HG02588 (cell line): ENCODE data around the gene CD47.

ENCODE experiments used
- ATAC-seq: cut with Tn5 transposase; IDR thresholded peaks from one replicate; pipeline ENCODE4 v1.9.1; 2021; ENCODE audit warnings: mild to moderate bottlenecking, moderate library complexity; ENCODE audit not compliant: unreplicated experiment

CD47 gene

DNA sequence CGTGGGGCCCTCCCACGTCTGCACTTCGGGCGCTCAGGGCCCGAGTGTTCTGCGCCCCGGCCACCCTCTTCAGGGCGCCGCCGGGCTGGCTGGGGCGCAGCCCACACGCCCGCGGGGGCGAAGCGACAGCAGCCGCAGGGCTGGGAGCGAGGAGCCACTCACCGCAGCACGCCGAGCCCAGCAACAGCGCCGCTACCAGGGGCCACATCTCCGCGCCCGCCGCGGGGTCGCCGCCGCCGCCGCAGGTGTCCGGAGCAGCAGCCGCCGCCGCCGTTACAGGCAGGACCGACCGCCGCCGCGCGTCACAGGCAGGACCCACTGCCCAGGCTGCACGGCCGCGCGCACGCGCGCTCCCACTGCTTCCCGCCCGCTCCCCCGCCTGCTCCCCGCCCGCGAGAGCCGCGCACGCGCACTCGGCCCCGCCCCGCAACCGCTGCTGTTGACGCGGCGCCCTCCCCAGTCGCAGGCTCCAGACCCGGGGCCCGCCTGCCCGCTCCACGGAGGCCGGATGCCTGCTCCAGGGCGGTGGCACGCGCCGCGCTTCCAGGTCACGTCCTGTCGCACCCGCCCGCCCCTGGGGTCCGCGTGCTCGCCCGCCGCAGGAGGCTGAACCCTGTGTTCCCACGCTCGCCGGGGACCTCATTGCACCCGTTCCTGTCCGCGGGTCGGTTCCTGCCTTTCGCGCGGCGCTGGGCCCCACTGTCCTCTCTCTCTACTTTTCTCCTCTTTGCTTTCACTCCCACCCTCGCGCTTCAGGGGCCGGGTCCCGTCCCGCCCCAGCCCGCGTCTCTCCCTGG, at the start of gene CD47:
CD47 (minus strand) TSS at position 331 of the 797 bp plus-strand sequence; CDS start at position 208, 123 bp downstream.
- ATAC-seq: peak; percentile 72

DNA sequence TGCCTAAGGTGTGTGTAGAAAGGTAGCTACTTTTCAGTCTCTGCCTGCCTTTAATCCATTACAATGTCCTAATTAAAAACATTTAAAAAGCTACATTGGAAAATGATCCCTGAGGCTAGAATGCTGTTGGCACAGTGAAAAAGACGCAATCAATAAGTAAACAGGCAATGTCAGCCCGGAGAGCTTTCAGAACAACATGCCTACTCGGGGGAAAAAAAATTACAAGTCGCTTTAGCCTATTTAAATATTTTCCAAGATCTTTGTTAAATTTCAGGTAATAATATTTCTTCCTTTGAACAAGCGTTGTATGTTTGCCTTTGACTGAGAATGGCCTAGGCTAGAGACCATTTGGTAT, 46.6 kb upstream of the CD47 start:
- no peak for ATAC-seq

DNA sequence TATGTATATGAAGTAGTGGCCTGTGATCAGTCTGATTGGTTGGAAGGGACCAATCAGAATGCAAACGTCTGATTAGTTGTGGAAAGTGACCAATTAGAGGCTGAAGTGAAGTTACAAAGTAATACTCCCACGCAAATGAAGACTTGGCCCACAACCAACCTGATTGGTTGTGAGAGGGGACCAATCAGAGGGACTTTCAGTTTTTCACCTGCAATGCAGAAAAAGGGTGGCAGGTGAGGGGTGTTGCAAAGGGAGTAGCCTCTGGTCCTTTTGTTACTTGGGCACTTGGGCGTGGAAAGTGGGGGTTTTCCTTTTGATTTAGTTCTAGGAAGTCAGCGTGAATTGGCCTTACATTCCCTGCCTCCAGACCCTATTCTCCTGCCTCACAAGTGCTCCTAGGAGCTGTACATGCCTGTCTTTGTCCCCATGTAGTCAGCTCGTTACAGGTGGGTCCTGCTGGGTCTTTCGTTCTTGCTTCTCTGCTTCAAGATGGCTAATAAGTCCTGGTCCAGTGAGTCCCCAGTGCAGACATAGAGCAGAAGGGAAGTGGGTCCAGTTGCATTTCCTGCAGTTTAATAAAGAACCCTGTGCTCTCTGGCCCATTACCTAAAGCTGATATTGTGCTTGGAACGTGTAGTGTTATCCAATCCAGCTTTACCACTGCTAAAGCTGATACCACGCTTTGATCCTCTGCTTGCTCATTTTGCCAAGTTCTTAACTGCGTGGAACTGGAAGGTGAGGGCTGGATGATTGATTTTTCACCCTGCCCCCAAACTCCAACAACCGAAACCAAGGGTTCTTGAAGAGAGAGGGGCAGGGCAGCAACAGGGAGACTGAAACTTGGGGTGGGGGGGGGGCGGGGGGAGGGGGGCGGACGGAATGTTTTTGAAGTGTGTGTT, 46.0 kb upstream of the CD47 start:
- ATAC-seq: no peak

DNA sequence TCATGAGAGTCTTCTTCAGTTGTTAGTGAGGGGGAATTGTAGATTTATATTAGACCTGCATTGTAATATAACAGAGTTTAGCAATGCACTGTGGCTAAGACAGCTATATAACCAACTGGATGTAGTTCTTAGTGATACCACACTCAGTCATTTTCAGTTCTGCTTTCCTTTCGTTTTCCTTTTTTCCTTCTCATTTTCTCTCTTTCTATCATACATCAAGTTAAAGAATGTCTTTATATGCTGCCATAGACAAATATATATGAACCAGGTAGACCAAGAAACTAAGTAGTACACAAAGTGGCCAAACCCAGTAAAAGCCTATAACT, 43.7 kb upstream of the CD47 start:
- ATAC-seq: no peak

DNA sequence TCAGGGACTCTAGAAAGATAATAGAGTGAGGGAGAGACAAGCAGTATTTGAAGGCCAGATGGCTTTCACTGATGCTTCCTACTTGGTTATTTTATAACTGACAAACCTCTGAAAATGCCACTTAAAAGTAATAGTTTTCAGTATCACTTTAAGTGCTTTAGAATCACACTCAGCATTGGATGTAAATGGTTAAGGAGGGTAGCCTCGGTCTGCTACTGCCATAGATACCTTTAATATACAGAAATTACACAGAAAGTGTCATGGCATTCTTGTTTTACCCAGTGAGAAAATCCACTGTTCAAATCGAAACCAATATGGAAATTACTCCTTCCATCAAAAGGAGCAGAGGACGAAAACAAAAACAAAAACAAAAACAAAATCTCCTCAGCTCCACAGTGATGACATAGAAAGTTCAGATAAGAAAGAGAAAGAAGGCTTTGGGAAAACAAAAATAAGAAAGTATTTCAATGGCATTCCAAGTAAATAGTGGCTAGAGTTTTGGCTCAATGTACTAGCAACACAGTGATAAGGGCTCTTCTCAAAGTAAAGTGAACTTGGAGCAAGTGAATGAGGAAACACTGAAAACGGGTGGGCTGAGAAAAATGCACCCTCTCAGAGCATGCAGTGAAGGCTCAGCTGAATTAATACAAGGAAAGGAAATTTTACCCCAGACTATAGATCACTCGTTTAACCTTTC, 43.2 kb upstream of the CD47 start:
- no peak for ATAC-seq

DNA sequence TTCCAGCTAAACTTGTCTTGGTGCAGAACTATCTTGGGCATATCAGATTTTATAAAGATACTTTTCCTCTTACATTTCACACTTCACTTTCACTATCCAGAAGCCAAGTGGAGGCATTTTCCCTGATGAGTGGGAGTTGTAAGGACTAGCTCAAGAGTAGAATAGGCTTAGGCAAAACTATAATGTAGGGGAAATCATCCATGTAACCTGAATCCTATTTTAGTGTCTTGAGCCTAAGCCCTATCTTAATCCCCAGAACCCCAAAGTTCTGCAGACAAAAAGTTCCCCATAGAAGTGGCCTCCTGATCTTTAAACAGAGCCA, 42.2 kb upstream of the CD47 start:
- ATAC-seq: no peak

DNA sequence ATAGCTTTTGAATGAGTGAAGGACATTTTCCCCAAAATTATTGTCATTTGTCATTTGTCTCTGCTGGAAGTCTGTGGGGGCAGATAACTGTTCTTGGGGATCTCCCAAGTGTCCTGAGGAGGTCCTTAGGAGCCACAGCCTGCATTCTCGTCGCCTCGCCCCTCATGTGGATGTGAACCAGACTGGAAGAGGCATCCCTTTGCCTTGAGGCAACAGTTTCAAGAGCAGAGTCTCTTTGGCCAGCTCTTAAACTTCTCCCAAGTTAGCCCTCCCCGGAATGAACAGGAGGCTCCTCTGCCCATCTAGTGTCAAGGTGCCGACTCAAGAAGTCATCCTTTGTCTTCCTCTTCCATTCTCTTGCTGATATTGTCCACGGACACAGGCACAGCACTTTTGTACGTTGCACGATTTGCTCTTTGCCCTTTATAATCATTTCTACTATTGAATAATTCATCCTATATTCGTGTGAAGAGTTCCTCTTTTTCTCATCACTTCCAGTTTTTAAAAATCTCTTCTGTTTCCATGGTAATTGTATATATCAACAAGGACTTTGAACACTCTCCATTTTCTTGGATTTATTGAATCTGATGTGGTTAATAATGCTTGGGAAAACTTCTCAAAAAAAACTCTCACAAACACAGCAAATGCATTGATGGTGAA, 40.8 kb upstream of the CD47 start:
- ATAC-seq: no peak

DNA sequence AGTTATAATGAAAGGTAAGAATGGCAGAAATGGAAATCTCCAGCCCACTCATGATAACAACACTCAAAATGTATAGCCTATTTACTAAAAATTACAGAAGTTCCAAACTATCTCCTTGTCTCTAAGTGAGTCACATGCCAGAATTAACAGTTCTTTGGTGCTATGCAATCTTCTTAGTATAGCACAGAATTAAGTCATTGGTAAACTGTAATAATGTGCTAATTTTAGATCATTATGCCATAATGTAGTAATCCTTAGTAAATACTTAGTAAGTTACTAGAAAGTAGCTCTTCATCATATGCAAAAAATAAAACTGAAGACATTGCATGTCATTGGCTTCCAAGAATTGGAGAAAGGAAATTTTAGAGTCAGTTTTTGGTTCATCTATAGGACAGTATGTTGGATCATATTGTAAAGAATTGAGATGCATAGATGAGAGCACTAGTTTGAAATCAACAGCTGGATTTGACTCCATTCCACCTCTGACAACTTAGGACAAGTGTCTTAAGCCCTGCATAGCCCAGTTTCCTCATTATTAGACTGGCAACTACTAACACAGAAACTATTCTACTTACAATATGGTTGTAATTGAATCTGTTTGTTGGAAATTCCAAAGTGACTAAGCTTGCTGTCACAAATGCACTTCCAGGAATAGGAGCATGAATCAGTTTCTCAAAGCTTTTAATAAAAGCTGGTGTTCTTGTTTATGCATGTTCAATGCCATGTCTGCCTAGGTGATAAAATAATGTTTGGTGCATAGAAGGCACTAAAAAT, 40.1 kb upstream of the CD47 start:
- ATAC-seq: no peak

DNA sequence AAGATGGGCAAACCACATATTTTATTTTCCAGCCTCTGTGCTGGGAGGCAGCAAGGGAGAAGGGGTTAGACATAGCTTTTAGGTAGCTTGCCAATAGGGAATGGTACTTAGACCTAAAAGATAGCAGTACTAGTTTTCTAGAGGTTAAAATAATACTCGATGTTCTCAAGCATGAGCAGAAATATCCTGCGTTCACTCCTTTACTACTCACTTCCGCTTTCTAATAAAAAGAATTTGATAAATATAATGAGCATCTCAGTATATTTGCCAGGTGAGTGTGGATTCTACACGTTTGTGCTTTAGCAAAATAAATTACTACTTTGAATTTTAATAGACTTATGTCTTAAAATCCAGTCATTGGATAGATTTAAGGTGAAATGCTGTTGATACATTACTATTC, 39.4 kb upstream of the CD47 start:
- ATAC-seq: no peak

DNA sequence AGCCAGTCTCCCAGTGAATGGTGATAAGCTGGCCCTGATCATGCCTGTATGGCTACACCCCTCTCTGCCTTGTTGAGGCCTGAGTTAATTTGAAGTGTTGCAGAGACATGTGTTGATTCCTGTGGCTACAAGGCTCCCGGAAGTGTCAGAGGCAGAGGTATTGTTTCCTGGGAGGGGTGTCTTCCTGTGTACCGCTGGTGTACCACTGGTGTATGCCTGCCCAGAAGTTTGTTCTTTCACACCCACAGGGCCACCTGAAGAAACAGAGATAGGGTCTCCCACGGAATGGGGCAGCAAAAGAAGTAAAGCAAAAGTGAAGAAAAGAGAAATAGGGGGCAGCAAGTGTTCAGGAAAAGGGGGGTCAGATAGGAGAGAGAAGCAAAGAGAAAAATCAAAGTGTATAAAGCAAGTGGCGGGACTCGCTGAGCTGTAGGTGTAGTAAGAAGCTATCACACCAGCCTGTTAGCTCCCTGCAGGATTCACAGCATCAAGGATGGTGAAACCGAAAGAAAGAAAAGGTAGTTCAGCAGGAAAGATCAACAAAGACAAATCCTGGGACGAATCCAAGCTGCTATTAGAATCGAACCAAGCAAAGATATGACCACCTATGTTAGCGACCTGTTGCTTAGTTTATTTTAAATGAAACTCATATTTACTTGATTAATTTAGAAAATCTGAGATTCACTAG, 36.6 kb upstream of the CD47 start:
- ATAC-seq: no peak

DNA sequence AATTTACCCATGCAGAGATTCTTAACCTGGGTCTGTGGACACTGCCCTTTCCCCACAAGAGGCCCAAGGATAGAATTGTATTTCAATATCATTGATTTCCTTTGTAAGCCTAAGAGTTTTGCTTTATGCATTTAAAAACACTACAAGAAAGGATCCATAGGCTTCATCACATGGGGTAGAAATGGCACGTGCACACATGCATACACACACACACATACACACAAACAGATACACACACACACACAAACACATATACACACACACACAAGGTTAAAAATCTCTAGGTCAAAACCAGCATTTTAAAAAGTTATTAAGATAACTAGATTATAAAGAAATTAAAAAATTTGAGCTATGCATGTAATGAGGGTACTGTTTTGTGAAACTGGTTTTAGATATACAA, 35.5 kb upstream of the CD47 start:
- ATAC-seq: no peak

DNA sequence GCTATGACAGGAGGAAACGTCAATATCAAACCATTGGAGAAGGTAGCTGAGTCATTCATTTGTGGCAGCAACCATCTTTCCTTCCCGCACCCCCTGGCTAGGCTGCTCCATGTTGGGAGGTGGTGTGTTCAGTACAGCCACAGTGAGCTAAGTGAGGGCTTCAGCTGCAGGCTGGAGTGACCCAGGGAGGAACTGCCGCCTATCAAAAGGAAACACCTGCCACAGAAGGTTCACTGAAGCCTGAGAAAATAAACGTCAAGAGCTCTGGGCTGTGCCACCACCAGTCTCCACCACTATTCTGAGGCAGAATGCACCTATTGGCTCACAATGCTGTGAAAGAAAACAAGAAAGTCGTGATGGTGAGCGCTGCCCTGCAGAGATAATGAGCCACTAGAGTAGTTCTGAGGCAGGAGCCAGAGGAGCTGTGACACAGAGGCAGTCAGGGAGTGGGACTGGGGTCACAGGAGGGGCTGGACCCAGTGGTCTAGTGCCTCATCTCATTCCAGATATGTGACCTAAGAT, 34.8 kb upstream of the CD47 start:
- peak; percentile 61 for ATAC-seq

DNA sequence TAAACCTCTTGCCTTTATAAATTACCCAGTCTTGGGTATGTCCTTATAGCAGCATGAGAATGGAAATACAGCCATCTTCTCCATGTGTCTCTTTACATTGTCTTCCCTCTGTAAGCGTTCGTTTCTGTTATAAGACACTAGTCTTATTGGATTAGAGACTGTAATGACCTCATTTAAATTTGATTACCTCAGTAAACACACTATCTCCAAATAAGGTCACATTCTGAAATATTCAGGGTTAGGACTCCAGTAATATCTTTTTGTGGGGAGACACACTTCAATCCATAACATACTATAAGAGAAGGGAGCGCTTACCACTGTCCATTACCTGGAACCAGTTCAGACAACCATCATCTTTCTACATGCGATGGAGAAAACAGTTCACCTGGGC, 34.3 kb upstream of the CD47 start:
- ATAC-seq: no peak

DNA sequence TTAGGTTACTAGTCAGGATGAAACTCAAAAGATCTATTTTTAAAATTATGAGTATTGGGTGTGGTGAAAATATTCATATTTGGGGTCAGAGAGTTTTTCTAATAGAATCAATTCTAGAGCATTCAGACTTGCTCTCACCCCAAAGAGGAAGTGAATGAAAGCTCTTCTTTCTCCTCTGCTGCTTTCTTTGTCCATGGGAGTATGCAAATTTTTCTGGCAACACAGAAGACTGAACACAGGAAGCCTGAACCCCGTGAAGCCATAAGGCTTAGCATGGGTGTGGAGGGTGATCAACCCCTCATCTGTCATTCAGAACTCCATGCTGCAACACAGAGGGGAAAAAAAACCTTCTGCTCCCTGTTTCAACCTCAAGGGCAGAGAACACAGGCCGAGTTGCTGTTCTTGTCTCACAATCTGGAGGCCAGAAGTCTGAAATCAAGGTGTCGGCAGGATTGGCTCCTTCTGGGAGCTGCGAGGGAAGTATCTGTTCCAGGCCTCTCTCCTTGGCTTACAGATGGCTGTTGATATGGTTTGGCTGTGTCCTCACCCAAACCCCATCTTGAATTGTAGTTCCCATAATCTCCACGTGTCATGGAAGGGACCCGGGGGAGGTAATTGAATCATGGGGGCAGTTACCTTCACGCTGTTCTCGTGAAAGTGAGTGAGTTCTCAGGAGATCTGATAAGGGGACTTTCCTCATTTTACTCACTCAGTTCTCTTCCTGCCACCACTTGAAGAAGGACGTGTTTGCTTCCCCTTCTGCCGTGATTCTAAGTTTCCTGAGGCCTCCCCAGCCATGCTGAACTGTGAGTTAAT, 33.7 kb upstream of the CD47 start:
- ATAC-seq: peak; percentile 80

DNA sequence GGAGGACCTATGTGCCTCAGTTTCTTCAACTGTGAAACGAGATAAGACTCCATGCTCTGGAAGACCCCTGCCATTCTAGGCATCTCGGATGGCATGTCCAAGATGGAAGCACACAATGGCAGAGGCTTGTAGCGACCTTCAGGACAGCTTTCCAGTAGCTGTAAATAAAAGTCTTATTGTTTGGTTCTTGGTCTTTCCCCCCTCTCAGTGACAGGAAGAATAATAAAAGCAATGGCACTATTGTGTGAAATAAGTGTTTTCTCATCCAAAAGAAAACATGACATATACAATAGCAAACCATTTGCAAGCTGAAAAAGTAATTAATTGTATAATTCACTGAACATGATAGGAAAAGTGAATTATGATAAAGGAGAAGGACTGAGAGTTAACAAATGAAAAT, 32.5 kb upstream of the CD47 start:
- ATAC-seq: no peak

DNA sequence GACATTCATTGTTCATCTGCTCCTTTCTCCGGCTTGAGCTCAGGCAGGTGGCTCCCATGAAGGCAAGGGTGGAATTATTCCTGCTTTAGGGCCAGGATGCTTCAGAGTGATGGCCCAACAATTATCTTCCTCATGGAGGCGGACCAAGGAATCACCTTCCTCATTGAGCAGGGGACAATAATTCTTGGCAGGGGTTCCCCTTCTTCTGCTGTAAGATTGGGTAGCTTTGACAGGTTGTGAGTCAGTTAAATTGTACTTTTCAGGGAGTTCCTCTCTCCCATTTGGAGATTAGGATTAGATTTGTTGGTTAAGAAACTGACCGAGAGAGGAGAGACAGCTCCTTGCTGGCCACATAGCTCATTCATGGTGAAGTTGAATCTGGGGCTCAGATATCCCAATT, 31.4 kb upstream of the CD47 start:
- no peak for ATAC-seq

DNA sequence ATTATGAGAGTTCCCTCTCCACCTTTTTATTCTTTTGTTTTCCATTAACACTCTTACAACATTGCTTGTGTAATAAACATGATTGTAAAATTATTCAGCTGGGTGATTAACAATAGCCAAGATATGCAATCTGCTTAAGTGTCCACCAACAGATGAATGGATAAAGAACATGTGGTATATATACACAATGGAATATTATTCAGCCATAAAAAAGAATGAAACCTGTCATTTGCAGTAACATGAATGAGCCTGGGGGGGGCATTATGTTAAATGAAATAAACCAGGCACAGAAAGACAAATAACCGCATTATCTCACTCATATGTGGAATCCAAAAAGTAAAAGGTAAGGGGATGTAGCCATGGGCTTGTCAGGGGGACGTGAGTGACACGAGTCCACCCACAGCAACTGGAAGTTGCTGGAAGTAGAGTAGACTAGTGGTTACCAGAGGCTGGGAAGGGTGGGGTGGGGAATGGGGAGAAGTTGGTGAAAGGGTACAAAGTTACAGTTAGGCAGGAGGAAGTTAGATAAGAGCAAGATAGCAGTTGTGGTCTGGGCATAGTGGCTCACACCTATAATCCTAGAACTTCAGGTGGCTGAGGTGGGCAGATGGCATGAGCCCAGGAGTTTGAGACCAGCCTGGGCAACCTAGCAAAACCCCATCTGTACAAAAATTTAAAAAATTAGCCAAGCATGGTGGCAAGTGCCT, 28.7 kb upstream of the CD47 start:
- no peak for ATAC-seq

DNA sequence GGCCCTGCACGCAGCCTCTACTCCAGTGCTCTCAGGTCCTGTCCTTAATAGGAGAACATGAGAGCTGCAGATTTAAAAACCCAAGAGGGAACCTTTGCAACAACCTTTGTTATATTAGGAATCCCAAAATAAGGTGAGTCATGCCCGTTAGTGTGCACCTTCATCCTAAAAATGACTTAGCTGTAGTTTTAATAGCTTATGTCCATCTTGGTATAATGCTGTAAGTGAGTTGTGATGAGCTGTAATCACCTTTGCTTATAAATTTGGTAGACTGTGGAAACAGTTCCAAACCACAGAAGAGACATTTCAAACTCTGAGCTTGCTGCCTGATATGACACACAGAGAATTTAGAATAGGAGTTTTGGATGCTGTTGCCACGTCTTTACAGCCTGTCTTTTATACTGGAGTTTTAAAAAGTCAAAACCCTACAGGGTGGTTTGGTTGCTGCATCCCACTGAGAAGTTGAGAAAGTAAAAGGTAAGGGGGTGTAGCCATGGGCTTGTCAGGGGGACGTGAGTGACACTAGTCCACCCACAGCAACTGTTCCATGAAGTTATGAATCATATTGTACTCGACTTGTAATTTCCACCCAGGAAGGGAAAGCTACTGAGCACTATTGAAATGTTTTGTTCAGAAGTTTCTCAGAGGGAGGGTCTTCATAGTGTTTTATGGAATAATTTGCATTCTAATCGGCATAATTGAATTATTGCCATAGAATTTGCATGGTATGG, 27.4 kb upstream of the CD47 start:
- ATAC-seq: no peak
